PC-9 (cell line): ENCODE results near the gene CYP4A22.
"Not testable (repeated sequence)": the region's sequence is repeated elsewhere in the genome, so short reads cannot be mapped to it uniquely, and the experiment has no call there.

Experiments
- EZH2 ChIP-seq: fragments of 200-600 bp; sonication (generic); IDR thresholded peaks from 2 replicates; pipeline ENCODE4 v1.8.0; 2017; ENCODE audit warnings: antibody characterized with exemption, low read depth
- TF ChIP-seq, protein P1 (sequence below): fragments of 200-600 bp; sonication (generic); conservative IDR thresholded peaks from 2 replicates; pipeline ENCODE4 v1.6.1; 2017; ENCODE audit warnings: mixed run types, antibody characterized with exemption, mild to moderate bottlenecking, moderate library complexity

- TF ChIP-seq, protein P1, sequence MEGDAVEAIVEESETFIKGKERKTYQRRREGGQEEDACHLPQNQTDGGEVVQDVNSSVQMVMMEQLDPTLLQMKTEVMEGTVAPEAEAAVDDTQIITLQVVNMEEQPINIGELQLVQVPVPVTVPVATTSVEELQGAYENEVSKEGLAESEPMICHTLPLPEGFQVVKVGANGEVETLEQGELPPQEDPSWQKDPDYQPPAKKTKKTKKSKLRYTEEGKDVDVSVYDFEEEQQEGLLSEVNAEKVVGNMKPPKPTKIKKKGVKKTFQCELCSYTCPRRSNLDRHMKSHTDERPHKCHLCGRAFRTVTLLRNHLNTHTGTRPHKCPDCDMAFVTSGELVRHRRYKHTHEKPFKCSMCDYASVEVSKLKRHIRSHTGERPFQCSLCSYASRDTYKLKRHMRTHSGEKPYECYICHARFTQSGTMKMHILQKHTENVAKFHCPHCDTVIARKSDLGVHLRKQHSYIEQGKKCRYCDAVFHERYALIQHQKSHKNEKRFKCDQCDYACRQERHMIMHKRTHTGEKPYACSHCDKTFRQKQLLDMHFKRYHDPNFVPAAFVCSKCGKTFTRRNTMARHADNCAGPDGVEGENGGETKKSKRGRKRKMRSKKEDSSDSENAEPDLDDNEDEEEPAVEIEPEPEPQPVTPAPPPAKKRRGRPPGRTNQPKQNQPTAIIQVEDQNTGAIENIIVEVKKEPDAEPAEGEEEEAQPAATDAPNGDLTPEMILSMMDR: not testable (repeated sequence)
- not testable (repeated sequence) for TF ChIP-seq EZH2
Measured at GRCh38 chr1:47124834-47125233, 12.4 kb upstream of the CYP4A22 start.
